ENCODE data around the gene KIRREL1. TPM values are rescaled to one million over a fixed set of nuclear protein-coding genes. Genes with fewer than 3 reads are reported as not detected.

KIRREL1 gene
- total and polyA plus RNA-seq, 5 experiments from 2014 or later = not detected

- Mint-ChIP-seq H3K4me1 (peaks cover 0 to 1% (median 0%) of the 10 kb centered on the region in 4 donors), H3K36me3 (no peaks in the 10 kb centered on the region), H3K9me3 (no peaks in the 10 kb centered on the region), H3K27me3 (peaks cover 0 to 2% (median 0%) of the 10 kb centered on the region in 5 donors), H3K4me3 (no peak overlapping the region), H3K27ac (no peak overlapping the region)
- DNase-seq (no peak), ATAC-seq (no peak)
- POLR2A ChIA-PET = no interaction called here
Measured at GRCh38 chr1:158077411-158078256, 84.2 kb downstream of the KIRREL1 start.

- ATAC-seq (no peak), DNase-seq (no peak)
- POLR2A ChIA-PET = no interaction called here
- no peak overlapping the region for H3K27ac Mint-ChIP-seq
- no peaks in the 10 kb centered on the region for H3K9me3 Mint-ChIP-seq
- H3K4me3 Mint-ChIP-seq = no peak overlapping the region
- H3K36me3 Mint-ChIP-seq = no peaks in the 10 kb centered on the region
- no peaks in the 10 kb centered on the region for H3K27me3 Mint-ChIP-seq
- peaks cover 0 to 1% (median 0%) of the 10 kb centered on the region in 4 donors for H3K4me1 Mint-ChIP-seq
Measured at GRCh38 chr1:158078569-158079080, 85.2 kb downstream of the KIRREL1 start.

- H3K4me3 Mint-ChIP-seq = no peak overlapping the region
- POLR2A ChIA-PET = no interaction called here
Measured at GRCh38 chr1:158080066-158080465, 86.6 kb downstream of the KIRREL1 start.

GRCh38 chr1:158084336-158084735 lies 90.9 kb downstream of the KIRREL1 start:
- DNase-seq (no peak), ATAC-seq (no peak)
- no peak overlapping the region for H3K4me3 Mint-ChIP-seq
- no peaks in the 10 kb centered on the region for H3K27me3 Mint-ChIP-seq
- H3K4me1 Mint-ChIP-seq = no peaks in the 10 kb centered on the region
- no peak overlapping the region for H3K27ac Mint-ChIP-seq
- no peaks in the 10 kb centered on the region for H3K36me3 Mint-ChIP-seq
- POLR2A ChIA-PET = no interaction called here
- H3K9me3 Mint-ChIP-seq = no peaks in the 10 kb centered on the region

More at GRCh38 chr1:158080066-158080465, 86.6 kb downstream of the KIRREL1 start:
- Mint-ChIP-seq H3K27ac (peak overlapping the region in 1 of 10 donors; percentile 7), H3K9me3 (no peaks in the 10 kb centered on the region), H3K36me3 (no peaks in the 10 kb centered on the region), H3K4me1 (peaks cover 0 to 1% (median 0%) of the 10 kb centered on the region in 4 donors), H3K27me3 (no peaks in the 10 kb centered on the region)
- ATAC-seq = no peak
- DNase-seq = no peak

GRCh38 chr1:158084747-158085146 lies 91.3 kb downstream of the KIRREL1 start:
- Mint-ChIP-seq H3K9me3 (no peaks in the 10 kb centered on the region), H3K27me3 (peaks cover 0 to 1% (median 0%) of the 10 kb centered on the region in 5 donors), H3K4me3 (no peak overlapping the region), H3K36me3 (no peaks in the 10 kb centered on the region), H3K4me1 (no peaks in the 10 kb centered on the region), H3K27ac (no peak overlapping the region)
- no peak for ATAC-seq
- POLR2A ChIA-PET = no interaction called here
- DNase-seq = no peak

GRCh38 chr1:158087320-158087927 lies 94.0 kb downstream of the KIRREL1 start:
- Mint-ChIP-seq H3K4me1 (no peaks in the 10 kb centered on the region), H3K27me3 (peaks cover 0 to 6% (median 3%) of the 10 kb centered on the region in 5 donors), H3K27ac (no peak overlapping the region), H3K9me3 (no peaks in the 10 kb centered on the region), H3K36me3 (no peaks in the 10 kb centered on the region), H3K4me3 (no peak overlapping the region)
- POLR2A ChIA-PET = interaction anchor here (0.5 to 0.6 kb wide), 2 partner anchors 38 to 943 kb away, joined by 3 to 4 read pairs; no protein-coding TSS in a partner anchor
- DNase-seq = peak in 1 of 10 donors; percentile 4
- no peak for ATAC-seq

GRCh38 chr1:158089476-158089875 lies 96.0 kb downstream of the KIRREL1 start:
- H3K27ac Mint-ChIP-seq = no peak overlapping the region
- no peak for DNase-seq
- POLR2A ChIA-PET = no interaction called here
- no peak for ATAC-seq
- H3K36me3 Mint-ChIP-seq = no peaks in the 10 kb centered on the region
- no peaks in the 10 kb centered on the region for H3K4me1 Mint-ChIP-seq
- H3K4me3 Mint-ChIP-seq = no peak overlapping the region
- H3K27me3 Mint-ChIP-seq = peaks cover 0 to 10% (median 3%) of the 10 kb centered on the region in 5 donors
- H3K9me3 Mint-ChIP-seq = no peaks in the 10 kb centered on the region

- peaks cover 0 to 10% (median 3%) of the 10 kb centered on the region in 5 donors for H3K27me3 Mint-ChIP-seq
Measured at GRCh38 chr1:158089925-158090637, 96.6 kb downstream of the KIRREL1 start.

GRCh38 chr1:158093376-158093775 lies 99.9 kb downstream of the KIRREL1 start:
- DNase-seq (no peak), ATAC-seq (no peak)
- POLR2A ChIA-PET = no interaction called here
- Mint-ChIP-seq H3K27ac (no peak overlapping the region), H3K4me3 (no peak overlapping the region), H3K27me3 (peaks cover 0 to 10% (median 3%) of the 10 kb centered on the region in 5 donors), H3K9me3 (no peaks in the 10 kb centered on the region), H3K4me1 (no peaks in the 10 kb centered on the region), H3K36me3 (no peaks in the 10 kb centered on the region)

More at GRCh38 chr1:158089925-158090637, 96.6 kb downstream of the KIRREL1 start:
- Mint-ChIP-seq H3K36me3 (no peaks in the 10 kb centered on the region), H3K27ac (no peak overlapping the region), H3K9me3 (no peaks in the 10 kb centered on the region), H3K4me1 (no peaks in the 10 kb centered on the region), H3K4me3 (no peak overlapping the region)
- DNase-seq = no peak
- no peak for ATAC-seq
- POLR2A ChIA-PET = no interaction called here

- ATAC-seq = no peak
Measured at GRCh38 chr1:158094571-158094970, 101.1 kb downstream of the KIRREL1 start.

GRCh38 chr1:158095737-158096335 lies 102.4 kb downstream of the KIRREL1 start:
- no peaks in the 10 kb centered on the region for H3K9me3 Mint-ChIP-seq
- POLR2A ChIA-PET = no interaction called here
- ATAC-seq (peak in 1 of 2 donors; percentile 48), DNase-seq (peak in 5 of 10 donors; percentile 5 to 26 (median 19))
- H3K27ac Mint-ChIP-seq = no peak overlapping the region
- no peak overlapping the region for H3K4me3 Mint-ChIP-seq
- peaks cover 0 to 5% (median 0%) of the 10 kb centered on the region in 5 donors for H3K27me3 Mint-ChIP-seq
- H3K4me1 Mint-ChIP-seq = no peaks in the 10 kb centered on the region
- H3K36me3 Mint-ChIP-seq = no peaks in the 10 kb centered on the region

More at GRCh38 chr1:158094571-158094970, 101.1 kb downstream of the KIRREL1 start:
- Mint-ChIP-seq H3K27me3 (peaks cover 0 to 10% (median 3%) of the 10 kb centered on the region in 5 donors), H3K27ac (no peak overlapping the region), H3K36me3 (no peaks in the 10 kb centered on the region), H3K4me3 (no peak overlapping the region), H3K4me1 (no peaks in the 10 kb centered on the region), H3K9me3 (no peaks in the 10 kb centered on the region)
- POLR2A ChIA-PET = no interaction called here
- DNase-seq = no peak

- Mint-ChIP-seq H3K9me3 (no peaks in the 10 kb centered on the region), H3K4me3 (no peak overlapping the region), H3K36me3 (no peaks in the 10 kb centered on the region), H3K27me3 (no peaks in the 10 kb centered on the region), H3K27ac (no peak overlapping the region), H3K4me1 (peaks cover 0 to 3% (median 0%) of the 10 kb centered on the region in 4 donors)
- no peak for ATAC-seq
- no peak for DNase-seq
- POLR2A ChIA-PET = no interaction called here
Measured at GRCh38 chr1:158098256-158098655, 104.8 kb downstream of the KIRREL1 start.

Measured in naive thymus-derived CD8-positive, alpha-beta T cell (primary cell).